ENCODE results near the gene PAQR5. TPM values are rescaled to one million over a fixed set of nuclear protein-coding genes. Genes with fewer than 3 reads are reported as not detected.

Gene PAQR5
- polyA plus RNA-seq, 1 experiment, result 2.8 TPM

DNA sequence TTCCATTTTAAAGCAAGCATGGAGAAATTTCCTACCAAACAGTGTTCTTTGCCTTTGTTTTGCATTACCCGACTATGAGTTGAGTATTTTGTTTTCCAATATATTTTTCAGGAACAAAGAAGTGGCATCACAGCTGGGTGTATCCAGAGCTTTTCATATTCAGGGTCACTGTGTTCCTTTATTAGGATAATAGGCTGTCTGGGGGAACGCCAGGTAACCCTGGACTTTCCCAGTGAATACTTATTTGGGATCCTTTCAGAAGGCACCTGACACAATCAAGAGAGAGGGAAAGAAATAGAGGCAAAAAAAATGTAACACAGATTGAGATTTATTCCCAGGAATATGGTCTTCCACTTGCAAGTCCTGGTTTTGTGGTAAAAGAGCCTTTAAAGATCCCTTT lies 44.4 kb downstream of the PAQR5 start:
- ChIA-PET POLR2A (interaction anchor here (0.5 kb wide), 1 partner anchor 15 kb away, joined by 5 read pairs; no protein-coding TSS in a partner anchor), CTCF (interaction anchor here (0.8 to 1.9 kb wide), 4 partner anchors 9 to 77 kb away, joined by 3 to 5 read pairs (median 4); no protein-coding TSS in a partner anchor)
- Histone ChIP-seq H3K27me3 (ENCODE audit: control insufficient read depth, insufficient read depth, low read length) (no peaks in the 10 kb centered on the region), H3K4me3 (ENCODE audit: low read depth, low read length) (no peak overlapping the region), H3K36me3 (ENCODE audit: control insufficient read depth, insufficient read depth, low read length) (no peaks in the 10 kb centered on the region)
- no peak for DNase-seq (ENCODE audit: low read depth)
- TF ChIP-seq CTCF (IDR thresholded peaks at IDR 0.05; ENCODE audit: insufficient read depth, low read depth, low read length), result no peak

DNA sequence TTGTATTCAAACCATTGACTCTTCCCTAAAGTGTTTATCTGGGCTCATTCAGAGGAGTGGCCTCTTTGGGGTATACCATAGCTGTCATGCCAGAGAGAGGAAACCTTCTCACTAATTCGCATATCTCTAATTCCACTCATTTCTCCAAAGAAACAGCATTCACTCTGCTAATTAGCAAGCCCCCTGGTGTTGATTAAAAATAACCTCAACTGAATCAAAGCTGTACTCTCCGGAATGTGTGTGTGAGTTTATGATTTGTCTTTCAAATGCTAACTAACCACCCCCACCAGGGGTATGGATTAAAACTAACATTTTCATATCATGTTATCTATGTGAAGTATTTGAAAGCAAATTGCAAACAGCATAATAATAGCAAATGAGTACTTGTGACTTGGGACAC lies 45.5 kb downstream of the PAQR5 start:
- Histone ChIP-seq H3K36me3 (ENCODE audit: control insufficient read depth, insufficient read depth, low read length) (no peaks in the 10 kb centered on the region), H3K4me3 (ENCODE audit: low read depth, low read length) (no peak overlapping the region), H3K27me3 (ENCODE audit: control insufficient read depth, insufficient read depth, low read length) (no peaks in the 10 kb centered on the region)
- no peak for TF ChIP-seq CTCF (IDR thresholded peaks at IDR 0.05; ENCODE audit: insufficient read depth, low read depth, low read length)
- POLR2A ChIA-PET, result no interaction called here
- CTCF ChIA-PET, result interaction anchor here (0.8 to 1.9 kb wide), 3 partner anchors 8 to 51 kb away, joined by 3 to 5 read pairs (median 3); no protein-coding TSS in a partner anchor
- no peak for DNase-seq (ENCODE audit: low read depth)

GRCh38 chr15:69346112-69346511 lies 47.4 kb downstream of the PAQR5 start:
- DNase-seq (ENCODE audit: low read depth), result no peak
- POLR2A ChIA-PET, result no interaction called here
- H3K27me3 ChIP-seq (ENCODE audit: control insufficient read depth, insufficient read depth, low read length), result no peaks in the 10 kb centered on the region
- CTCF ChIA-PET, result interaction anchor here (0.9 kb wide), 1 partner anchor 9 kb away, joined by 4 read pairs; no protein-coding TSS in a partner anchor
- no peak for TF ChIP-seq CTCF (IDR thresholded peaks at IDR 0.05; ENCODE audit: insufficient read depth, low read depth, low read length)
- no peak overlapping the region for H3K4me3 ChIP-seq (ENCODE audit: low read depth, low read length)
- no peaks in the 10 kb centered on the region for H3K36me3 ChIP-seq (ENCODE audit: control insufficient read depth, insufficient read depth, low read length)

DNA sequence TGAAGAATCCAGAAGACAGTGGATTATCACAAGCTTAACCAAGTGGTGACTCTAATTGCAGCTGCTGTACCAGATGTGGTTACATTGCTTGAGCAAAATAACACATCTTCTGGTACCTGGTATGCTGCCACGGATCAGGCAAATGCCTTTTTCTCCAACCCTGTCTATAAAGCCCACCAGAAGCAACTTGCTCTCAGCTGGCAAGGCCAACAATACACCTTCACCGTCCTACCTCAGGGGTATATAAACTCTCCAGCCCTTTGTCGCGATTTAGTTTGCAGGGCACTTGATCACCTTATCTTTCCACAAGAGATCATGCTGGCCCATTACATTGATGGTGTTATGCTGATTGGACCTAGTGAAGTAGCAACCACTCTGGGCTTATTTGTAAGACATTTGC lies 52.6 kb downstream of the PAQR5 start:
- ChIA-PET CTCF (interaction anchor here (1.0 kb wide), 1 partner anchor 15 kb away, joined by 3 read pairs; no protein-coding TSS in a partner anchor), POLR2A (no interaction called here)

GRCh38 chr15:69351884-69352283 lies 53.2 kb downstream of the PAQR5 start:
- H3K4me3 ChIP-seq (ENCODE audit: low read depth, low read length), result no peak overlapping the region
- CTCF ChIA-PET, result no interaction called here

More for the DNA sequence above, 52.6 kb downstream of the PAQR5 start:
- H3K4me3 ChIP-seq (ENCODE audit: low read depth, low read length), result no peak overlapping the region
- H3K27me3 ChIP-seq (ENCODE audit: control insufficient read depth, insufficient read depth, low read length), result no peaks in the 10 kb centered on the region
- no peaks in the 10 kb centered on the region for H3K36me3 ChIP-seq (ENCODE audit: control insufficient read depth, insufficient read depth, low read length)
- no peak for DNase-seq (ENCODE audit: low read depth)
- TF ChIP-seq CTCF (IDR thresholded peaks at IDR 0.05; ENCODE audit: insufficient read depth, low read depth, low read length), result no peak

More at GRCh38 chr15:69351884-69352283, 53.2 kb downstream of the PAQR5 start:
- Histone ChIP-seq H3K27me3 (ENCODE audit: control insufficient read depth, insufficient read depth, low read length) (no peaks in the 10 kb centered on the region), H3K36me3 (ENCODE audit: control insufficient read depth, insufficient read depth, low read length) (no peaks in the 10 kb centered on the region)
- POLR2A ChIA-PET, result no interaction called here
- no peak for TF ChIP-seq CTCF (IDR thresholded peaks at IDR 0.05; ENCODE audit: insufficient read depth, low read depth, low read length)
- no peak for DNase-seq (ENCODE audit: low read depth)

Measured in BJ (cell line).